GM23248 (cell line): ENCODE results near the gene KLF2.

Experiments used
- EZH2 ChIP-seq: fragments of 200-600 bp; sonication (generic); IDR thresholded peaks from 2 replicates; pipeline ENCODE4 v1.6.1; 2018; ENCODE audit warnings: antibody characterized with exemption, mild to moderate bottlenecking; ENCODE audit not compliant: insufficient read depth, poor library complexity, severe bottlenecking
- EZH2phosphoT487 ChIP-seq: fragments of 200-600 bp; sonication (generic); IDR thresholded peaks from 2 replicates; pipeline ENCODE4 v1.6.1; 2018; ENCODE audit warnings: antibody characterized with exemption, moderate library complexity, mild to moderate bottlenecking, low read depth; ENCODE audit not compliant: insufficient read depth

GRCh38 chr19:16374436-16374835, 49.8 kb downstream of the KLF2 start:
- TF ChIP-seq EZH2 (no peak), EZH2phosphoT487 (no peak)
